CD4-positive, alpha-beta T cell treated with Interleukin-4 for 1 hour (primary cell): ENCODE results near the gene EN2.
"Not testable (repeated sequence)": the region's sequence is repeated elsewhere in the genome, so short reads cannot be mapped to it uniquely, and the experiment has no call there.

ENCODE experiments used
- DNase-seq, 2 donors: peaks; one replicate each; pipeline ENCODE4 v3.0.0-alpha.2; 2020 to 2022

Gene EN2

DNA sequence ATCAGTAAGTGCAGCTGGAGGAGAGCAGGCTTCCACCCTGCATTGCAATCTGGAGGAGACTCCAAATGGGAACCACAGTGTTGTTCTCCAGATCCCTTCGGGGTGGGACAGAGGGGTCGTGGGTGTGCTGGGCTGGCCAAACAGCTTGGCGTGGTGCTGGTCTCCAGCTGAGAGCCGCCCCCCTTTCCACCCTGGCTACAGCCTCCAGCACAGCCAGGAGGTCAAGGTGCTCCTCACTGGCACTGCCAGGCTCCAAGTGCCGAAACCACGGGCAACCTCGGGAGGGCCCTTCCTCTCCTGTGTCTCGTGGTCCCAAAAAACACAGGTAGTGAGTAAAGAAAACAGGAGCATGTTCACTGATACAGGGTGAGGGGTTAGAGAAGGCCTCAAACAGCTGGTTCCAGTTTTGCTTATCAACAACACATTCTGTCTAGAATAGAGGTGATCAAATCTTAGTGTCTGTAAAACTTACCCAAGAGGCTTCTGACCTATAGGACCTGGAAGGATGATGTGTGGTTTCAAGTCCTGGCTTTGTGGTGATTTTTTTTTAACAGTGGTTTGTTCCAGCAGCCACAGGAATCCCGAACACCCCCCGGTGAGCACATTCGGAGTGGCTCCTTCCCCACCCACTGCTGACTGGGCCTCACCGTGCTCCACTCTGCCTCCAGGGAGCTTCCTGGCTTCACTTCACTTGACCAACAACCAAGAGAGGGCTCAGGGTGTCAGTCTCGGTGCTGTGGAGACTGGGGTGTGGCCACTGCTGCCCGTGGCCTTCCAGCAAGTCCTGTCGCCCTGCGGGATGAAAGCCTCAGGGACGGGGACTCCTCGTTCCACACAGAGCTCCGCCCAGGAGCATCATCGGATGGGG is 31.2 kb upstream of the EN2 start:
- no peak for DNase-seq

GRCh38 chr7:155427411-155428038 is 30.4 kb upstream of the EN2 start:
- no peak for DNase-seq

GRCh38 chr7:155428171-155428834 is 29.6 kb upstream of the EN2 start:
- no peak for DNase-seq

DNA sequence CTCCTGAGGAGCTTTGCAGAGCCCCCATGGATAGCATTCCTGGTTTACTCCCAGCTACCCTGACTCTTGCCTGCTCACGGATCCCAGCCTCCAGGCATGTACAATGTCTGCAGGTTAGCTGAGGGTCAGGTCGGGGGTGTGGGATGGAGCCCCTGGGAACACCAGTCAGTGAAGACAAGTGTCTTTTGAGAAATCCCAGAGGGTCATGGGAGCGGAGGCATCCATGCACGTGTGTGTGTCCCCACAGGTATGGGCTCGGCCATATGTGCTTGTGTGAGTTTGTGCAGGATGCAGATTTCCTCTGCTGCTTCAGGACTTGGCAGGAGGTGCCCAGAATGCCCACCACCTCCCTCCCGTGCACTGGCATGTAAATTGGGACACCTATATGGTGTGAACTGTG is 28.3 kb upstream of the EN2 start:
- no peak for DNase-seq

- no peak for DNase-seq
Observed at GRCh38 chr7:155430606-155431005, 27.3 kb upstream of the EN2 start.

DNA sequence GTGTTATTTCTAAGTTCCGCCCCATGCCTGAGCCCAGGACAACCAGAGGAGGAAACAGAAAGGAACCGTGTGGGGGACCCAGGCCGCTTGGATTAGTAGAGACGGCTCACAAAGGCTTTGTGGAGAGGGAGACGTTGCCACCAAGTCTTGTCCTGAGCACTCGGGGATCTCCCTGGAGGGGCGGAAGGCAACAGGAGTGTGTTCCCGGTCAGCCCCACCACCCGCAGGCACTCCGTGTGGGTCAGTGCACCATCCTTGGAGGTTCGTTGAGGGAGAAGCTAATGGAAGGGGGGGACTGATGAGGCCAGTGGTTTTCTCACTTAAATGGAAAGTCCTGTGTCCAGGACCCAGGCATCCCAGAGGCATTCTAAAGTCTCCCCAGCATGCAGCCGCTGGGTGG is 26.7 kb upstream of the EN2 start:
- no peak for DNase-seq

- DNase-seq: no peak
Observed at GRCh38 chr7:155431711-155432110, 26.2 kb upstream of the EN2 start.

DNA sequence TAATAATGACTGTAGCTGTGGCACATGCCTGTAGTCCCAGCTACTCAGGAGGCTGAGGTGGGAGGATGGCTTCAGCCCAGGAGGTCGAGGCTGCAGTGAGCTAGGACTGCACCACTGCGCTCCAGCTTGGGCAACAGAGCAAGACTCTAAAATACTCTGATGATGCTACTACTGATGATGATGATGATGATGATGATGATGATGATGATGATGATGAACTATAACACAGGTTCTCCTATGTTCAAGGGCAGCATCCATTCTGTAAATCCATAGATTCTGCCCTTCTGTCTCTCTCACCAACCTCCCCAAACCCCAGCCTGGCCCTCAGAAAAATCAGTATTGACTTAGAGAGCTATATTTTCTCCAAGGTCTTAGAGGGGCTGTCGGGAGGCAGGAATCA is 22.8 kb upstream of the EN2 start:
- no peak for DNase-seq

DNA sequence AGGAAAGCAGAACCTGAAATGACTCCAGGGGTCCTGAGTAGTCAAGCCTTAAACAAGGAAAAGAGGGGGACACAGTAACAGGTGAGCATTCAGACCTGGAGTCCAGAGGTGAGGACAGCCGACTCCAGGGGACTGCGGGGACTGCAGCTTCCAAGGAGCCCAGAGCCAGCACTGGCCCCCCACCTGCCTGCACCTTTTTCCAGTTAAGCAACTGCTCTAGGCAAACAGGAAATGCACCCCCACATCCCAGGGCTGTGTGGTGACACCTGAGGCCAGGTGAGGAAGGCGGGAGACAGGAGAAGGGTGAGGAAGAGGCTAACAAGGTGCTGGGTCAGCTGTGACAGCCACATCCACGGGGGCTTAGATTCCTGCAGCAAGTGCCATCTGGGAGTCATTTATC is 20.1 kb upstream of the EN2 start:
- DNase-seq: no peak

- DNase-seq: no peak
Observed at GRCh38 chr7:155438777-155439176, 19.2 kb upstream of the EN2 start.

- DNase-seq: no peak
Observed at GRCh38 chr7:155439311-155440017, 18.5 kb upstream of the EN2 start.

DNA sequence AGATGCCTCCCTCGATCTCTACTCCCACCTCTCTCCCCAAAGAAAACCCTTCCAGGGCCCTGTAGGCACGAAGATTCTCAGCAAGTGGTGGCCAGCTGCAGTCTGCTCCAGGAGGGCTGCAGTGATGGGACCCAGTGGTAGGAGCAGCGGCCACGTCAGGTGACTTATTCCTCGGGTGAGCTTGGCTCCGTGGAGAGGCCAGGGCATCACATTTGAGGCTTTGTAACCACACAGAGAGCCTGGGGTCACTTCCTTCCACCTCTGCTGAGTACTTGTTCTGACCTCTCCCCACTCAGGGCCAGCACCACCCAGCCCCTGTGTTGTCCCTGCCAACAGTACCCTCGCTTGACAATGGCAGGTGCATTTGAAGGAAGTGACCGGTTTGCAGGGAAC is 17.9 kb upstream of the EN2 start:
- no peak for DNase-seq

- no peak for DNase-seq
Observed at GRCh38 chr7:155441856-155442255, 16.1 kb upstream of the EN2 start.

GRCh38 chr7:155444746-155445145 is 13.2 kb upstream of the EN2 start:
- DNase-seq: no peak

DNA sequence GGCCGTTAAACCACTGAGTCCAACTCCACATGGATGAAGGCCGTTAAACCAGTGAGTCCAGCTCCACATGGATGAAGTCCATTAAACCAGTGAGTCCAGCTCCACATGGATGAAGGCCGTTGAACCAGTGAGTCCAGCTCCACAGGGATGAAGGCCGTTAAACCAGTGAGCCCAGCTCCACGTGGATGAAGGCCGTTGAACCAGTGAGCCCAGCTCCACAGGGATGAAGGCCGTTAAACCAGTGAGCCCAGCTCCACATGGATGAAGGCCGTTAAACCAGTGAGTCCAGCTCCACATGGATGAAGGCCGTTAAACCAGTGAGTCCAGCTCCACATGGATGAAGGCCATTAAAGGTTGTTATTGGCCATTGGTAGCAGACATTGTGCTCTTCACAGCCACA is 12.3 kb upstream of the EN2 start:
- not testable (repeated sequence) for DNase-seq

- no peak for DNase-seq
Observed at GRCh38 chr7:155447603-155448002, 10.3 kb upstream of the EN2 start.

GRCh38 chr7:155448632-155449007 is 9.3 kb upstream of the EN2 start:
- no peak for DNase-seq

DNA sequence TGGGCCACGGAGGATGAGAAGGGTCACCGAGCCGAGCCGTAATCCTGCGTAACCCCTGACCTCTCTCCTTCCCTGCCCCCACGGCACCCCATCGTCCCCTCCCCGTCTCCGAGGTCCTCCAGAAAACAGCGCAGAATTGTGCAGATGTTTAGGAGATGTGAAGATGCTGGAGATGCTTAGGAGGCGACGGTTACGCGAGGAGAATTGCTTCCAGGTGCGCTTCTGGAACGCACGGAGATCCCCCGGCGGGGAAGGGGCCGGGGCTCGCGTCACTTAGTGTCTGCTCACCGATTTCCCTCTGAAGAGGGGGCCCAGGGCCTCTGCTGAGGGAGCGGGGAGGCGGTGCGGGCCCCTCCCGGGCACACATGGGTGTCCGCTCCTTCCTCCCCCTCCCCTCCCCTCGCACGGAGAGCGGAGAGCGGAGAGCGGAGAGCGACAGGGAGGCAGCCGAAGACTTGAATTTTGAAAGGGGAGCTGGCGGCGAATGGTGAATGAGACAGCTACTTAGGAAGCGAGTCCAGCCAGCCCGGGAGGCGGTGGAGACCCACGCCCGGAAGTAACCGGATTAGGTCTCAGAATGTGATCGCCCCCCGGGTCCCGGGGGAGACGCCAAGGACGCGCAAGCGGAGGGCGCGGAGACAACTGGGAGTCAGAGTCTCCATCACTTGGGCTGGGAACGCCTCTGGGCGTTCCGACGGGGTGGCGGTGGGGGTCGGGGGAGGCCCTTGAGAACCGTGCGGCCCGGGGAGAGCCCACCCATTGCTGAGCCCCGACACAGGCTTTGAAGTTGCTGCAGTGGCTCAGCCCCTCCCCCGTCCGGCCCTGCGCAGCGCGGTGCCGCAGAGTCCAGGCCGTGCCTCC is 8.7 kb upstream of the EN2 start:
- DNase-seq: no peak

- DNase-seq: no peak
Observed at GRCh38 chr7:155449869-155450557, 7.9 kb upstream of the EN2 start.

GRCh38 chr7:155450558-155450969 is 7.4 kb upstream of the EN2 start:
- DNase-seq: no peak

DNA sequence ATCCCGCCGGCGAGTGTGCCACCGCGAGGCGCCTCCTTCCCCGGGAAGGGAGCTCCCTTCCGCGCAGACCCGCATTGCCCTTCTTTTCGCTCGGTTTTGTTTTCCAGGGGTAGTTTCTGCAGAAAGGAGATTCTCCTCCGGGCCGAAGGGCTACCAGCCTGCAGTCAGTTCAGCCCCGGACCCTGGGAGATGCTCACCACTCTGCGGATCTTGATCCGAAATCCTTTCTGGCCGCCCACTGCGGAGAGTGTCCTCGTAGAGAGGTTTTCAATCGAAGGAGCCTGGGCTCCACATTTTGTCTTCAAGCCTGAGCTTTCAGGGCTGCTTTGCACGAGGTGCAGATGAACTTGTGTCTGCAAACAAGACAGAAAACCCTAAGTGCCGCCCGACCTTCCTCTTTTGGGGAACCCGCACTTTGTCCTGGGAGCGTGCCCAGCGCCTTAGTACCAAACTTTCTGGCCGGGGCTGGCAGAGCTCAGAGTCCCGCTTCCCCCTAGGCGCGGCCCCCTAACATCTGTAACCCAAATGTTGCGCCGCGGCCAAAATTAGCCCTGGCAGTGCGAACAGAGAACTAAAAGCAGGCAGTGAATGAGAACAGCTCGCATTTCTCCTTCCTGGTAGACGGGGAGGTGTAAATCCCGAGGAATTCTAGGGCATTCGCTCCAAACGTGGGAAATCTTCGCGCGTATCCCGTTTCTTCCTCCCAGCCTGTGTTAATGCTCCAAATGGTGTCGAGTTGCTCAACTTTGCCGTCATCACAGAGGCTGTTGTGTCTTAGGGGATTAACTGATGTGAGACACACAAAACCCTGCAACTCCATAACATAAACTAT is 6.7 kb upstream of the EN2 start:
- no peak for DNase-seq
